ENCODE measurements around the gene TBC1D5. TPM values are rescaled to one million over a fixed set of nuclear protein-coding genes. Genes with fewer than 3 reads are reported as not detected.

TBC1D5 gene
- polyA plus RNA-seq, 6 donors from 2014 or later, result 54.7 to 83.0 (median 73.6) TPM

DNA sequence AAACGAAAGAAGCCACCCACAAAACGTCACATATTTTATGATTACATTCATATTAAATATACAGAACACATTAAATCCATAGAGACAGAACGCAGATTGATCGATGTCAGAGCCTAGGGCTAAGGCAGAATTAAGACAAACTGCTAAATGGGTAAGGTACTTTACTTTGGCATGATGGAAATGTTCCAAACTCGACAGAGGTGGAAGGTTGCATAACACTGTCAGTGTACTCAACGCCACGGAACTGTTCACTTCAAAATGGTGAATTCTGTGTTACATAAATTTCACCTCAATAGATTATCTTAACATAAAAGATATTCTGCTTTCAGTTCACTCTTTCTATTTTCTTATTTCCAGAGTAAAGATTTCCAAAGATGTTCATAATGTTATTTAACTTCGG lies 158.4 kb downstream of the TBC1D5 start:
- Mint-ChIP-seq H3K9me3 (no peaks in the 10 kb centered on the region), H3K36me3 (peaks cover 4 to 7% of the 10 kb centered on the region in 2 donors), H3K4me1 (peaks cover 19 to 34% (median 24%) of the 10 kb centered on the region in 3 donors), H3K27me3 (no peaks in the 10 kb centered on the region), H3K27ac (no peak overlapping the region), H3K4me3 (no peak overlapping the region)
- no peak for DNase-seq
- ATAC-seq (ENCODE audit: low read depth in 2 of 2), result no peak

DNA sequence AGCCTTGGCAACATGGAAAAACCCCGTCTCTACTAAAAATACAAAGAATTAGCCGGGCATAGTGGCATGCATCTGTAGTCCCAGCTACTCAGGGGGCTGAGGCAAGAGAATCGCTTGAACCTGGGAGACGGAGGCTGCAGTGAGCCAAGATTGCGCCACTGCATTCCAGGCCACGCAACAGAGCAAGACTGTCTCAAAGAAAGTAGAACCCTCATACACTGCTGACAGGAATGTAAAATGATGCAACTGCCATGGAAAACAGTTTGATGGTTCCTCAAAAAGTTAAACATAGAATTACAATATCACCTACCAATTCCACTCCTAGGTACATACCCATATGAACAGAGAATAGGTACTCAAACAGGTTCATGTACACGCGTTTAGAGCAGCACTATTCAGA lies 158.9 kb downstream of the TBC1D5 start:
- peaks cover 4 to 7% of the 10 kb centered on the region in 2 donors for H3K36me3 Mint-ChIP-seq
- ATAC-seq (ENCODE audit: low read depth in 2 of 2), result no peak
- H3K27me3 Mint-ChIP-seq, result no peaks in the 10 kb centered on the region
- H3K9me3 Mint-ChIP-seq, result no peaks in the 10 kb centered on the region
- no peak overlapping the region for H3K27ac Mint-ChIP-seq
- no peak for DNase-seq
- H3K4me1 Mint-ChIP-seq, result peaks cover 17 to 28% (median 18%) of the 10 kb centered on the region in 3 donors
- no peak overlapping the region for H3K4me3 Mint-ChIP-seq

DNA sequence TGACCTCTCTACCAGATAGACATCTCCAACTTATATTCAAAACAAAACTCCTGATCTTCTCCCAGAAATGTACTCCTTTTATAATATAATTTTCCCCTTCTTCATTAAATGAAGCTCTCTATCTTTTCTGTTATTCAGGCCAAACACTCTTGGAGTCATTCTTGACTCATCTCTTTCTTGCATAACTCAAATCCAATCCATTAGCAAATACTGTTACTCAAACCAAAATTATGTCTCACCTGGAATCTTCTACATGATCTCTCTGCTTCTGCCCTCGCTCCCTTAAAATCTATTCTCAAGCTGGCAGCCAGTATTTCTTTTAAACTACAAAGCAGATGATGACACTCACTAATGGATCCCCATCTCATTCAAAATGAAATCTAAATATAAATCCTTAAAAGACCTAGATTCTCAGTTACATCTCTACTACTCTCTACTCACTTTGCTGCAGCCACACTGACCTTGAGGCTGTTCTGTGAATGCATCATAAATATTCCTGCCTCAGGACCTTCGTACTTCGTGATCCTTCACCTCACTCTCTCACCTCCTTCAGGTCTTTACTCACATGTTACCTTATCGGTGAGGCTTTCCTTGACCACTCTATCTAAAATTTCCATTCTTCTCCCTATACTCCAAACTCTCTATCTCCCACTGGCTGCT lies 160.9 kb downstream of the TBC1D5 start:
- Mint-ChIP-seq H3K4me3 (no peak overlapping the region), H3K4me1 (peaks cover 11 to 21% (median 15%) of the 10 kb centered on the region in 3 donors), H3K9me3 (no peaks in the 10 kb centered on the region), H3K27ac (peak overlapping the region in 1 of 6 donors; percentile 40), H3K36me3 (peaks cover 4 to 7% of the 10 kb centered on the region in 2 donors), H3K27me3 (no peaks in the 10 kb centered on the region)
- no peak for DNase-seq
- ATAC-seq (ENCODE audit: low read depth in 2 of 2), result no peak

GRCh38 chr3:17580901-17581300 lies 161.5 kb downstream of the TBC1D5 start:
- ATAC-seq (ENCODE audit: low read depth in 2 of 2), result no peak
- DNase-seq, result no peak
- Mint-ChIP-seq H3K27ac (no peak overlapping the region), H3K36me3 (peaks cover 4 to 7% of the 10 kb centered on the region in 2 donors), H3K4me1 (peaks cover 7 to 16% (median 13%) of the 10 kb centered on the region in 3 donors), H3K4me3 (no peak overlapping the region), H3K9me3 (no peaks in the 10 kb centered on the region), H3K27me3 (no peaks in the 10 kb centered on the region)

DNA sequence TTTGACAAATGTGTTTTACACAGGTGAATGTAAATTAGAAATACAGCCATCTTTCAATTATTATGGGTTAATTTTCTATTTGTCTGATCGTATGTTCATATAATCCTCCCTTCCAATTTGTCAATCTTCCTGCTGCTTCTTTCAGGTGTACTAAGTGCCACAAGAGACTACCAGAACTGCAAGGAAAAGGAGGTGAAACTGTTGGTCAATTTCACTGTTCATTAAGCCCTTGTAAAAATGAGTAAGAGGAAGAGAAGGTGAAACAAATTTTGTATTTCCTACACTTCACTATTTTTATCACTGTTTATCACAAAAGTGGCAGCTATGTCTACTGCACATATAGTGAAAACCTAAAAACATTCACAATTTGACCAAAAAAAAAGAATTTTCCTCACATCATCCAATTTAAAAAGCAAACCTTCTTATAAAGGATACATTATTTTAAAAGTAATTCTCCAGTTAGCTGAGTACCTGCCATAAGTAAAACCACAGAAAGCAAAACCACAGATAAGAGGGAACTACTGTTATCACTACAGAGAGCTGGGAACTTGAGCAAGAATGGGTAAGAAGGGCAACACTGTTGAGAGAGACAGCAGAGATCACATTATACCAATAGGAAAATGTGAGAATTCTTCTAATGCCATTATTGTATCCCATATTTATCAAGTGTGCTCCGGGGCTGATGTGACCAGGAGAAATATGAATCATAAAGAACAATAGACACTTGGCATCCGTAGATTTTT lies 163.0 kb downstream of the TBC1D5 start:
- Mint-ChIP-seq H3K27ac (peak overlapping the region in 3 of 6 donors; percentile 0 to 32 (median 3)), H3K4me1 (peaks cover 0 to 11% (median 9%) of the 10 kb centered on the region in 3 donors), H3K4me3 (peak overlapping the region in 1 of 8 donors; percentile 22), H3K27me3 (no peaks in the 10 kb centered on the region), H3K9me3 (no peaks in the 10 kb centered on the region), H3K36me3 (peaks cover 0 to 7% of the 10 kb centered on the region in 2 donors)
- ATAC-seq (ENCODE audit: low read depth in 2 of 2) (peak; percentile 76 to 80), DNase-seq (no peak)

GRCh38 chr3:17577796-17578520 lies 164.5 kb downstream of the TBC1D5 start:
- Mint-ChIP-seq H3K27me3 (no peaks in the 10 kb centered on the region), H3K4me1 (peaks cover 0 to 16% (median 4%) of the 10 kb centered on the region in 3 donors), H3K9me3 (no peaks in the 10 kb centered on the region), H3K36me3 (peaks cover 0 to 7% of the 10 kb centered on the region in 2 donors), H3K27ac (peak overlapping the region in 1 of 6 donors; percentile 64), H3K4me3 (no peak overlapping the region)
- ATAC-seq (ENCODE audit: low read depth in 2 of 2), result no peak
- DNase-seq, result no peak

DNA sequence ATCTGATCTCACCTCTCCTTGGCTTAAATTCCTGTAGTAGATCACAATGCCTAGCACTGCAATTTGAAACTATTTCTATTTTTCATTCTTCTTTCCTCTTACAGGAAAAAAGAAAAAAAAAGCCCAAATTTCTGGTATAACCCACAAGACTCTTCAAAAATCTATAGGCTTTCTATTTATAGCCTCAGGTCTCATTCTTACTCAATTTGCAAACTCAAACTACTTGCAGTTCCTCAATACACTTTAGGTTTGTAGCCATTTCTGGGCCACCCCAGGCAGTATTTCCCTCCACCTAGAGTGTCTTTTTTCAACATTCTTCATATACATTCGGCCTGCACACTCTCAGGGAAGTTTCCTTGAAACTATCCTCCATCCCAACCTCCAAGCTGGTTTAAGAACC lies 169.0 kb downstream of the TBC1D5 start:
- DNase-seq (no peak), ATAC-seq (ENCODE audit: low read depth in 2 of 2) (peak in 1 of 2 donors; percentile 32)
- Mint-ChIP-seq H3K4me1 (peaks cover 0 to 8% (median 0%) of the 10 kb centered on the region in 3 donors), H3K36me3 (no peaks in the 10 kb centered on the region), H3K27ac (no peak overlapping the region), H3K27me3 (no peaks in the 10 kb centered on the region), H3K4me3 (no peak overlapping the region), H3K9me3 (no peaks in the 10 kb centered on the region)

- H3K4me3 Mint-ChIP-seq, result no peak overlapping the region
- no peaks in the 10 kb centered on the region for H3K27me3 Mint-ChIP-seq
- no peak for ATAC-seq (ENCODE audit: low read depth in 2 of 2)
- no peaks in the 10 kb centered on the region for H3K9me3 Mint-ChIP-seq
- no peak overlapping the region for H3K27ac Mint-ChIP-seq
- peaks cover 0 to 8% (median 0%) of the 10 kb centered on the region in 3 donors for H3K4me1 Mint-ChIP-seq
- H3K36me3 Mint-ChIP-seq, result no peaks in the 10 kb centered on the region
- DNase-seq, result no peak
These were observed 170.7 kb downstream of the TBC1D5 start for GRCh38 chr3:17571686-17572085.

- Mint-ChIP-seq H3K4me3 (no peak overlapping the region), H3K27me3 (no peaks in the 10 kb centered on the region), H3K9me3 (no peaks in the 10 kb centered on the region), H3K36me3 (peaks cover 0 to 5% of the 10 kb centered on the region in 2 donors), H3K27ac (no peak overlapping the region), H3K4me1 (peaks cover 2 to 11% (median 3%) of the 10 kb centered on the region in 3 donors)
- DNase-seq (no peak), ATAC-seq (ENCODE audit: low read depth in 2 of 2) (no peak)
These were observed 179.6 kb downstream of the TBC1D5 start for GRCh38 chr3:17562845-17563244.

- peaks cover 0 to 9% (median 6%) of the 10 kb centered on the region in 3 donors for H3K4me1 Mint-ChIP-seq
- H3K27ac Mint-ChIP-seq, result no peak overlapping the region
- no peak for DNase-seq
- no peak overlapping the region for H3K4me3 Mint-ChIP-seq
- no peak for ATAC-seq (ENCODE audit: low read depth in 2 of 2)
- H3K36me3 Mint-ChIP-seq, result peaks cover 5% of the 10 kb centered on the region in 2 donors
- H3K9me3 Mint-ChIP-seq, result no peaks in the 10 kb centered on the region
- no peaks in the 10 kb centered on the region for H3K27me3 Mint-ChIP-seq
These were observed 183.9 kb downstream of the TBC1D5 start for GRCh38 chr3:17558565-17558964.

- Mint-ChIP-seq H3K4me3 (no peak overlapping the region), H3K27me3 (no peaks in the 10 kb centered on the region), H3K4me1 (peaks cover 0 to 9% (median under 1%) of the 10 kb centered on the region in 3 donors), H3K27ac (no peak overlapping the region), H3K9me3 (no peaks in the 10 kb centered on the region), H3K36me3 (peaks cover 5% of the 10 kb centered on the region in 2 donors)
- no peak for DNase-seq
- no peak for ATAC-seq (ENCODE audit: low read depth in 2 of 2)
These were observed 184.5 kb downstream of the TBC1D5 start for GRCh38 chr3:17557749-17558463.

GRCh38 chr3:17555525-17555924 lies 186.9 kb downstream of the TBC1D5 start:
- DNase-seq (no peak), ATAC-seq (ENCODE audit: low read depth in 2 of 2) (no peak)
- H3K27ac Mint-ChIP-seq, result peak overlapping the region in 1 of 6 donors; percentile 53
- H3K4me3 Mint-ChIP-seq, result no peak overlapping the region
- H3K27me3 Mint-ChIP-seq, result no peaks in the 10 kb centered on the region
- H3K36me3 Mint-ChIP-seq, result peaks cover 5% of the 10 kb centered on the region in 2 donors
- peaks cover 3 to 22% (median 6%) of the 10 kb centered on the region in 3 donors for H3K4me1 Mint-ChIP-seq
- no peaks in the 10 kb centered on the region for H3K9me3 Mint-ChIP-seq

DNA sequence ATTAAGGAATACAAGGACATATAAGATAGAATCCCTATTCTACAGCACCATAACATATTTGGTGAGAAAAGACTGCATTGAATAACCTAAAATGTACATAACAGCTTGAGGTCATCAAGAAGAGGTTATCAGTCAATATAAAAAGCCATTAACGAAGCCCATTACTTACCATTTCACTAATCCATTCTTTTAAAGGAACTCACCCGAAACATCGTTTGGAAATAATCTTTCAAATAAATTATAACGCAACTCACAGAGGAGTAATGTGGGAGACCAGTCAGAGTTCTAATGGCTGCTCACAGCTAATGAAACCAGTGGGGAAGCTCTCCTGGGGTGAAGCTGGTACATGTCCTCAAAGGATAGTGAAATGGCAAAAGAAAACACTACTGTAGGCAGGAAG lies 188.4 kb downstream of the TBC1D5 start:
- no peaks in the 10 kb centered on the region for H3K9me3 Mint-ChIP-seq
- DNase-seq (no peak), ATAC-seq (ENCODE audit: low read depth in 2 of 2) (no peak)
- H3K4me3 Mint-ChIP-seq, result no peak overlapping the region
- H3K4me1 Mint-ChIP-seq, result peaks cover 3 to 22% (median 6%) of the 10 kb centered on the region in 3 donors
- H3K27ac Mint-ChIP-seq, result peak overlapping the region in 1 of 6 donors; percentile 13
- no peaks in the 10 kb centered on the region for H3K27me3 Mint-ChIP-seq
- H3K36me3 Mint-ChIP-seq, result peaks cover 0 to 5% of the 10 kb centered on the region in 2 donors

Data from naive B cell (primary cell).